K562 (cell line): Measurements from ENCODE around the gene GNPAT. TPM values are rescaled to one million over a fixed set of nuclear protein-coding genes. Genes with fewer than 3 reads are reported as not detected.

Experiments used
- ATAC-seq: fragments of 200-7000 bp; cut with Tn5 transposase; 3 replicates; pipeline ENCODE4 v1.9.1; 2020; ENCODE audit warnings: moderate library complexity
- BruUV-seq: library from RNA; stranded (reverse); fragments of 400-500 nt; replicated peaks from 2 replicates; lab custom pipeline; 2021; lab: Mats Ljungman, UMichigan
- CTCF ChIA-PET: fragments of 300-600 bp; formaldehyde crosslinking; extraction: SDS; loops from one replicate; lab custom pipeline; 2021; ENCODE audit warnings: low intra/inter-chr PET ratio; lab: Yijun Ruan, JAX
- POLR2A ChIA-PET: fragments of 300-600, 350-650 bp; sonication (Branson Sonifier 250); formaldehyde crosslinking; extraction: SDS; loops from one replicate; lab custom pipeline; 2021; ENCODE audit warnings: antibody characterized with exemption, inconsistent platforms; lab: Yijun Ruan, JAX
- DNase-seq, 4 experiments: peaks; one replicate each; pipeline versions ENCODE4 v3.0.0 to v3.0.0-alpha.2; 2011 to 2018; ENCODE audit warnings: low spot score in 3 of 4, mixed read lengths in 3 of 4; ENCODE audit errors: extremely low read depth in 1 of 4
- FAIRE-seq: peaks from 2 replicates; lab custom pipeline; 2011; peaks lifted over from hg19 to GRCh38; lab: Jason Lieb, UNC
- H2AFZ ChIP-seq: 2 replicates; pipeline ENCODE4 v1.6.0; 2011; ENCODE audit warnings: low read depth, low read length, control low read depth, inconsistent platforms
- H3K27ac ChIP-seq: fragments of 200-600 bp; 3 replicates; pipeline ENCODE4 v1.8.0; 2011; ENCODE audit warnings: low read depth, mild to moderate bottlenecking, control low read depth, inconsistent platforms, low read length, moderate library complexity, mixed read lengths; ENCODE audit errors: extremely low read depth
- H3K27me3 ChIP-seq, 2 experiments: fragments of 300-600 bp in 1 of 2; 2 replicates in 1 of 2; 3 replicates in 1 of 2; pipeline versions ENCODE4 v1.6.0 to v1.8.0; 2011; ENCODE audit warnings: inconsistent platforms in 2 of 2, low read length in 2 of 2, mild to moderate bottlenecking in 1 of 2, mixed read lengths in 1 of 2, moderate library complexity in 1 of 2; ENCODE audit not compliant: control insufficient read depth in 2 of 2, insufficient read depth in 2 of 2
- H3K36me3 ChIP-seq: fragments of 300-600 bp; 3 replicates; pipeline ENCODE4 v1.8.0; 2011; ENCODE audit warnings: mild to moderate bottlenecking, low read length, inconsistent platforms; ENCODE audit not compliant: control insufficient read depth, insufficient read depth
- H3K4me1 ChIP-seq, 2 experiments: fragments of 200-600 bp in 1 of 2; replicated peaks in 1 of 2; 2 replicates in 1 of 2; 3 replicates in 1 of 2; pipeline versions ENCODE4 v1.5.1 to v1.8.0; 2011; ENCODE audit warnings: inconsistent platforms in 2 of 2, low read length in 2 of 2, mild to moderate bottlenecking in 1 of 2, mixed read lengths in 1 of 2, moderate library complexity in 1 of 2; ENCODE audit not compliant: control insufficient read depth in 2 of 2, insufficient read depth in 2 of 2
- H3K4me2 ChIP-seq: 2 replicates; pipeline ENCODE4 v1.6.1; 2011; ENCODE audit warnings: low read length, control low read depth, inconsistent platforms, mixed read lengths; ENCODE audit not compliant: insufficient read depth
- H3K4me3 ChIP-seq: fragments of 200-600 bp; sonication (generic), shearing (Covaris generic); 2 replicates; pipeline ENCODE4 v1.5.1; 2016; ENCODE audit warnings: control low read depth, inconsistent platforms
- H3K79me2 ChIP-seq: fragments of 200-600 bp; 3 replicates; pipeline ENCODE4 v1.8.0; 2011; ENCODE audit warnings: low read length, inconsistent platforms; ENCODE audit not compliant: control insufficient read depth, insufficient read depth
- H3K9ac ChIP-seq, 2 experiments: 2 replicates each; pipeline versions ENCODE4 v1.6.0 to v1.6.1; 2011; ENCODE audit warnings: low read depth in 2 of 2, low read length in 2 of 2, control low read depth in 1 of 2, inconsistent platforms in 1 of 2, mild to moderate bottlenecking in 1 of 2, mixed read lengths in 1 of 2; ENCODE audit not compliant: insufficient read depth in 1 of 2
- H3K9me1 ChIP-seq: one replicate; pipeline ENCODE4 v1.6.0; 2011; ENCODE audit warnings: inconsistent platforms, mild to moderate bottlenecking, low read length, moderate library complexity; ENCODE audit not compliant: control insufficient read depth, insufficient read depth
- H3K9me3 ChIP-seq: replicated peaks from 2 replicates; pipeline ENCODE4 v1.5.1; 2011; ENCODE audit warnings: low read depth, low read length, inconsistent platforms; ENCODE audit not compliant: control insufficient read depth, insufficient read depth
- H4K20me1 ChIP-seq: replicated peaks from 2 replicates; pipeline ENCODE4 v1.6.1; 2011; ENCODE audit warnings: low read length, inconsistent platforms, mixed read lengths; ENCODE audit not compliant: control insufficient read depth, insufficient read depth
- BACH1 ChIP-seq: fragments of 200-800 bp; sonication (Bioruptor generic); IDR thresholded peaks from 2 replicates; pipeline ENCODE4 v1.6.1; 2016; ENCODE audit warnings: missing genetic modification characterization, missing compliant biosample characterization
- BCOR ChIP-seq: fragments of 450-650 bp; IDR thresholded peaks from 2 replicates; pipeline ENCODE4 v1.6.1; 2016
- CEBPB ChIP-seq: fragments of 450-650 bp; IDR thresholded peaks from 2 replicates; pipeline ENCODE4 v1.6.1; 2016; ENCODE audit warnings: missing genetic modification characterization, missing compliant biosample characterization
- CHAMP1 ChIP-seq: fragments of 450-650 bp; IDR thresholded peaks from 2 replicates; pipeline ENCODE4 v1.6.1; 2016; ENCODE audit warnings: mild to moderate bottlenecking
- CTCF ChIP-seq, 3 experiments: IDR thresholded peaks in 2 of 3; conservative IDR thresholded peaks in 1 of 3; 2 replicates each; pipeline ENCODE4 v1.5.1; 2011 to 2012; ENCODE audit warnings: low read length in 3 of 3, mild to moderate bottlenecking in 3 of 3, control low read depth in 2 of 3, improper control_type of control experiment in 1 of 3, inconsistent platforms in 1 of 3, low read depth in 1 of 3, mixed read lengths in 1 of 3, moderate library complexity in 1 of 3; ENCODE audit not compliant: insufficient read depth in 2 of 3
- ETV1 ChIP-seq: fragments of 450-650 bp; conservative IDR thresholded peaks from 2 replicates; pipeline ENCODE4 v1.6.1; 2016; ENCODE audit warnings: missing genetic modification characterization, control low read depth, low read depth, missing compliant biosample characterization
- FIP1L1 ChIP-seq: fragments of 200-400 bp; formaldehyde crosslinking; IDR thresholded peaks from 2 replicates; pipeline ENCODE4 v1.6.1; 2018; ENCODE audit warnings: mild to moderate bottlenecking, low read depth, low read length; ENCODE audit not compliant: poor library complexity, severe bottlenecking
- HDAC6 ChIP-seq: IDR thresholded peaks from 2 replicates; pipeline ENCODE4 v1.6.1; 2012; ENCODE audit warnings: low read depth, mild to moderate bottlenecking, control low read depth, inconsistent platforms, low read length, moderate library complexity
- MAX ChIP-seq: sonication (generic); formaldehyde crosslinking; IDR thresholded peaks from 2 replicates; pipeline ENCODE4 v1.9.0; 2022; ENCODE audit warnings: mild to moderate bottlenecking, missing genetic modification reagents
- MCM5 ChIP-seq: fragments of 450-650 bp; IDR thresholded peaks from 2 replicates; pipeline ENCODE4 v1.6.1; 2016; ENCODE audit warnings: low read depth
- PCBP2 ChIP-seq: fragments of 200-400 bp; formaldehyde crosslinking; IDR thresholded peaks from 2 replicates; pipeline ENCODE4 v1.6.1; 2018; ENCODE audit warnings: low read length, low read depth, mild to moderate bottlenecking, moderate library complexity; ENCODE audit not compliant: poor library complexity, severe bottlenecking
- TCF7L2 ChIP-seq: fragments of 150-350 bp; IDR thresholded peaks from 2 replicates; pipeline ENCODE4 v1.6.1; 2016; ENCODE audit warnings: low read depth, mild to moderate bottlenecking, low read length, moderate library complexity
- WHSC1 ChIP-seq: IDR thresholded peaks from one replicate; pipeline ENCODE4 v1.6.1; 2012; ENCODE audit warnings: low read length, control low read depth, inconsistent platforms
- ZFP1 ChIP-seq: fragments of 450-650 bp; formaldehyde crosslinking; IDR thresholded peaks from 2 replicates; pipeline ENCODE4 v1.4.0; 2020; ENCODE audit warnings: mild to moderate bottlenecking, mixed read lengths
- ZNF175 ChIP-seq: fragments of 200-800 bp; sonication (Bioruptor generic); IDR thresholded peaks from 2 replicates; pipeline ENCODE4 v1.6.1; 2016; ENCODE audit warnings: low read depth, mild to moderate bottlenecking, missing genetic modification characterization, missing compliant biosample characterization
- ZZZ3 ChIP-seq: fragments of 450-650 bp; IDR thresholded peaks from 2 replicates; pipeline ENCODE4 v1.6.1; 2016; ENCODE audit warnings: antibody characterized with exemption, mild to moderate bottlenecking, moderate library complexity
- WGBS: fragments of 100-300 bp; shearing (Covaris generic); methylation state at CpG from one replicate; pipeline ENCODE4 v1.1.6; 2016; ENCODE audit warnings: low coverage, mixed read lengths; ENCODE audit not compliant: insufficient coverage; ENCODE audit errors: missing lambda C conversion rate; 5-methylcytosine and 5-hydroxymethylcytosine counted together
- in situ Hi-C: fragments of 300-500 bp; cut with MboI; formaldehyde crosslinking; loops from 4 replicates; pipeline ENCODE4 v1.15.0; 2018; ENCODE audit warnings: inconsistent platforms, mixed read lengths
- intact Hi-C: fragments of 100-400 bp; cut with micrococcal nuclease; formaldehyde crosslinking; loops from 2 replicates; pipeline ENCODE4 v1.14.2; 2022
- polyA plus RNA-seq, 8 experiments: library from polyadenylated mRNA; depleted of rRNA in 4 of 8; stranded (reverse) in 5 of 8; unstranded in 3 of 8; fragments of >200 nt; fragmentation: Nextera tagmentation in 2 of 8; fragmentation: Illumina TruSeq in 1 of 8; extraction: Ambion mirVana in 2 of 8; extraction: Trizol in 1 of 8; gene quantifications; 2 replicates each; pipeline versions ENCODE4 v1.2.1 to v1.2.3, GENCODE V29; 2011 to 2014; ENCODE audit warnings: inconsistent platforms in 1 of 8, missing spikeins in 1 of 8
- total RNA-seq, 7 experiments: library from RNA; depleted of rRNA in 6 of 7; stranded (reverse); fragments of >200 nt in 6 of 7; fragmentation: Illumina TruSeq in 2 of 7; extraction: Trizol in 2 of 7; gene quantifications; 2 replicates each; pipeline versions ENCODE4 v1.2.1 to v1.2.3, GENCODE V29; 2011 to 2021; ENCODE audit warnings: low replicate concordance in 1 of 7

The GNPAT gene
- total and polyA plus RNA-seq, 9 of the 15 experiments (the other 6 are each of a cell fraction or from before 2014, with no cell fraction given) = 32.1 to 68.8 (median 50.7) TPM

GRCh38 chr1:231279081-231279480, 38.1 kb downstream of the GNPAT start (continued):
- no peak for TF ChIP-seq MAX (CRISPR knock-in tag)

- POLR2A ChIA-PET = interaction anchor here (0.7 kb wide), 1 partner anchor 58 kb away, joined by 3 read pairs; the partner anchor contains the start of genes EXOC8 and SPRTN
- no peak for TF ChIP-seq ETV1 (tag)
- peak; percentile 40; the same call in 1 of the 2 replicates for TF ChIP-seq CEBPB
- no peak for TF ChIP-seq BACH1
- TF ChIP-seq ZZZ3 = no peak
- no peak for TF ChIP-seq BCOR
- TF ChIP-seq PCBP2 = no peak
- no peak for TF ChIP-seq FIP1L1
- TF ChIP-seq CHAMP1 = no peak
- TF ChIP-seq WHSC1 = no peak
- peak in 1 of 3 experiments; percentile 8; a peak in 1 of 6 replicates for TF ChIP-seq CTCF (IDR thresholded peaks at IDR 0.05 in 2 of 3, conservative IDR thresholded peaks at IDR 0.05 in 1 of 3; ENCODE audit: insufficient read depth in 2 of 3, low read depth in 1 of 3, low read length in 3 of 3)
- no peak for TF ChIP-seq TCF7L2
- no peak for TF ChIP-seq MCM5
- no peak for TF ChIP-seq ZFP1 (CRISPR knock-in tag)
- TF ChIP-seq HDAC6 = no peak
- no peak for TF ChIP-seq ZNF175 (CRISPR knock-in tag)
Observed at GRCh38 chr1:231279683-231280082, 38.7 kb downstream of the GNPAT start.

More at GRCh38 chr1:231279683-231280082, 38.7 kb downstream of the GNPAT start:
- CTCF ChIA-PET = no interaction called here
- Histone ChIP-seq H3K36me3 (peaks cover 26% of the 10 kb centered on the region; the same call in 2 of the 3 replicates), H3K79me2 (no peaks in the 10 kb centered on the region), H3K27ac (no peak overlapping the region), H3K27me3 (no peaks in the 10 kb centered on the region), H3K4me2 (no peak overlapping the region), H3K4me1 (peaks cover 0 to 4% of the 10 kb centered on the region in 2 experiments; a peak in 1 of 5 replicates), H3K9me1 (no peaks in the 10 kb centered on the region), H3K9ac (no peak overlapping the region), H4K20me1 (no peaks in the 10 kb centered on the region), H2AFZ (no peak overlapping the region), H3K4me3 (no peak overlapping the region), H3K9me3 (no peaks in the 10 kb centered on the region)
- BruUV-seq = no TSS peak
- WGBS = 66% methylated on average over 7 of the region's 7 CpGs
- no peak for FAIRE-seq
- in situ Hi-C loops = no loop called here
- intact Hi-C loops = no loop called here
- peak; percentile 29; the same call in 2 of the 3 replicates for ATAC-seq
- DNase-seq = no peak
